Measurements from ENCODE around the gene PTPRD.
"Not testable (repeated sequence)": the region's sequence is repeated elsewhere in the genome, so short reads cannot be mapped to it uniquely, and the experiment has no call there.

Gene PTPRD

GRCh38 chr9:9099646-9100045, 1513.2 kb downstream of the PTPRD start:
- no peak for DNase-seq

GRCh38 chr9:9097254-9097653, 1515.5 kb downstream of the PTPRD start:
- not testable (repeated sequence) for DNase-seq

GRCh38 chr9:9091387-9091786, 1521.4 kb downstream of the PTPRD start:
- no peak for DNase-seq

- DNase-seq: no peak
Measured at GRCh38 chr9:9079473-9079872, 1533.3 kb downstream of the PTPRD start.

- DNase-seq: no peak
Measured at GRCh38 chr9:9078301-9078700, 1534.5 kb downstream of the PTPRD start.

GRCh38 chr9:9061627-9062026, 1551.2 kb downstream of the PTPRD start:
- DNase-seq: no peak

GRCh38 chr9:9054354-9054992, 1558.3 kb downstream of the PTPRD start:
- DNase-seq: no peak

- no peak for DNase-seq
Measured at GRCh38 chr9:9045572-9045971, 1567.2 kb downstream of the PTPRD start.

- DNase-seq: no peak
Measured at GRCh38 chr9:9045072-9045471, 1567.7 kb downstream of the PTPRD start.

GRCh38 chr9:9043788-9044187, 1569.0 kb downstream of the PTPRD start:
- DNase-seq: not testable (repeated sequence)

- no peak for DNase-seq
Measured at GRCh38 chr9:9041756-9042155, 1571.0 kb downstream of the PTPRD start.

- DNase-seq: no peak
Measured at GRCh38 chr9:9033022-9033421, 1579.8 kb downstream of the PTPRD start.

GRCh38 chr9:9016597-9016996, 1596.2 kb downstream of the PTPRD start:
- no peak for DNase-seq

- DNase-seq: no peak
Measured at GRCh38 chr9:9004810-9005209, 1608.0 kb downstream of the PTPRD start.

- no peak for DNase-seq
Measured at GRCh38 chr9:9002826-9003583, 1609.8 kb downstream of the PTPRD start.

GRCh38 chr9:8980496-8981013, 1632.2 kb downstream of the PTPRD start:
- DNase-seq: no peak

- DNase-seq: no peak
Measured at GRCh38 chr9:8978334-8978733, 1634.5 kb downstream of the PTPRD start.

GRCh38 chr9:8968350-8968749, 1644.5 kb downstream of the PTPRD start:
- not testable (repeated sequence) for DNase-seq

- no peak for DNase-seq
Measured at GRCh38 chr9:8963885-8964284, 1648.9 kb downstream of the PTPRD start.

GRCh38 chr9:8962084-8962483, 1650.7 kb downstream of the PTPRD start:
- DNase-seq: no peak

- DNase-seq: no peak
Measured at GRCh38 chr9:8961186-8961851, 1651.5 kb downstream of the PTPRD start.

GRCh38 chr9:8960254-8960653, 1652.5 kb downstream of the PTPRD start:
- DNase-seq: no peak

- DNase-seq: no peak
Measured at GRCh38 chr9:8958358-8958757, 1654.4 kb downstream of the PTPRD start.

GRCh38 chr9:8955315-8955714, 1657.5 kb downstream of the PTPRD start:
- DNase-seq: no peak

Measured in CD4-positive, alpha-beta T cell treated with Interleukin-6 for 4 hours (primary cell).